ENCODE results near the gene PTGR2.

GRCh38 chr14:73859145-73859544 is 7.5 kb downstream of the PTGR2 start:
- TF ChIP-seq CTCF (IDR thresholded peaks at IDR 0.05; ENCODE audit: insufficient read depth, low read depth, low read length) (no peak), EZH2 (IDR thresholded peaks at IDR 0.05; ENCODE audit: insufficient read depth, low read length) (no peak)
